Skin of body (tissue), 2 donors: ENCODE measurements around the gene CFAP61. TPM values are rescaled to one million over a fixed set of nuclear protein-coding genes. Genes with fewer than 3 reads are reported as not detected.

Source experiments
- DNase-seq: peaks from one replicate; lab custom pipeline; 2025; lab: John Stamatoyannopoulos, UW
- total RNA-seq: library from RNA; depleted of rRNA; stranded (reverse); fragments of >200 nt; gene quantifications from one replicate; pipeline ENCODE4 v1.2.3, GENCODE V29; 2014

CFAP61 gene
- total RNA-seq, 1 donor from 2014 or later: 0.20 TPM

GRCh38 chr20:20363799-20364592 is 311.7 kb downstream of the CFAP61 start:
- DNase-seq: no peak

GRCh38 chr20:20364593-20365479 is 312.5 kb downstream of the CFAP61 start:
- no peak for DNase-seq

GRCh38 chr20:20365480-20366161 is 313.3 kb downstream of the CFAP61 start:
- DNase-seq: no peak

GRCh38 chr20:20366551-20366875 is 314.2 kb downstream of the CFAP61 start:
- no peak for DNase-seq

GRCh38 chr20:20366876-20367574 is 314.7 kb downstream of the CFAP61 start:
- DNase-seq: no peak

GRCh38 chr20:20367575-20368417 is 315.5 kb downstream of the CFAP61 start, which contains the start of gene INSM1:
Gene INSM1, plus strand, starts transcription at chr20:20368104. Its CDS starts 164 bp downstream, at chr20:20368268.
- no peak for DNase-seq

GRCh38 chr20:20368418-20369249 is 316.3 kb downstream of the CFAP61 start:
- DNase-seq: no peak

GRCh38 chr20:20369250-20370093 is 317.1 kb downstream of the CFAP61 start:
- no peak for DNase-seq

GRCh38 chr20:20370094-20370575 is 317.8 kb downstream of the CFAP61 start:
- no peak for DNase-seq

GRCh38 chr20:20371083-20371482 is 318.8 kb downstream of the CFAP61 start:
- DNase-seq: no peak

- DNase-seq: no peak
Measured at GRCh38 chr20:20371681-20372080, 319.3 kb downstream of the CFAP61 start.

GRCh38 chr20:20373091-20373571 is 320.8 kb downstream of the CFAP61 start:
- peak; percentile 41 for DNase-seq

- no peak for DNase-seq
Measured at GRCh38 chr20:20375862-20376261, 323.5 kb downstream of the CFAP61 start.

- no peak for DNase-seq
Measured at GRCh38 chr20:20386192-20386591, 333.9 kb downstream of the CFAP61 start.

- no peak for DNase-seq
Measured at GRCh38 chr20:20390393-20390792, 338.1 kb downstream of the CFAP61 start.

- DNase-seq: no peak
Measured at GRCh38 chr20:20391115-20391514, 338.8 kb downstream of the CFAP61 start.

- DNase-seq: no peak
Measured at GRCh38 chr20:20391766-20392165, 339.4 kb downstream of the CFAP61 start.
